GM13976 (cell line): Measurements from ENCODE around the gene BRINP3.

Source experiments
- DNase-seq: peaks from one replicate; pipeline ENCODE4 v3.0.0; 2012; ENCODE audit warnings: low spot score
- in situ Hi-C: fragments of 300-500 bp; cut with MboI; formaldehyde crosslinking; loops from one replicate; pipeline ENCODE4 v1.12.0; 2022; ENCODE audit warnings: low sequenced_read_pairs, mixed read lengths, inconsistent platforms; ENCODE audit not compliant: unreplicated experiment
- TF ChIP-seq, protein P1 (sequence below): IDR thresholded peaks from 2 replicates; pipeline ENCODE4 v1.5.1; 2012; ENCODE audit warnings: borderline replicate concordance, mild to moderate bottlenecking; ENCODE audit not compliant: insufficient read depth; ENCODE audit errors: extremely low read depth, missing control alignments, control extremely low read depth

Gene BRINP3

DNA sequence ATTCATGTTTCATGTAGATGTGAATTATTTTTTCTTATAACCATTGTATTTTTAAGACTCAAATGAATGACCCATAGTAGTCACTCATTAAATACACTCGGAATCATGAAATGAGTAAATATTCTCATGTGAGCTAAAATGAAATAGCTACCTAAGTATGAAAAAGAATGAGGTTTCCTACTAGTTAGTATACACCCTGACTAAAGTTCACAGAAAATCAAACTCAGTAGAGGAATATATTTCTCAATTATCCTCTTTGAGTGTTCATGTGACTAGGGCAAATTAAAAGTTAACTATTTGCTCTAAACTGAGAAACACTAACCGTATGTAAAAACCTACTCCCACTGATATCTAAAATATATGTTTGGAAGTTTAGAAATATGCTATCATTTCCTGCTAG is 187.8 kb downstream of the BRINP3 start:
- in situ Hi-C loops = no loop called here
- TF ChIP-seq, protein P1, sequence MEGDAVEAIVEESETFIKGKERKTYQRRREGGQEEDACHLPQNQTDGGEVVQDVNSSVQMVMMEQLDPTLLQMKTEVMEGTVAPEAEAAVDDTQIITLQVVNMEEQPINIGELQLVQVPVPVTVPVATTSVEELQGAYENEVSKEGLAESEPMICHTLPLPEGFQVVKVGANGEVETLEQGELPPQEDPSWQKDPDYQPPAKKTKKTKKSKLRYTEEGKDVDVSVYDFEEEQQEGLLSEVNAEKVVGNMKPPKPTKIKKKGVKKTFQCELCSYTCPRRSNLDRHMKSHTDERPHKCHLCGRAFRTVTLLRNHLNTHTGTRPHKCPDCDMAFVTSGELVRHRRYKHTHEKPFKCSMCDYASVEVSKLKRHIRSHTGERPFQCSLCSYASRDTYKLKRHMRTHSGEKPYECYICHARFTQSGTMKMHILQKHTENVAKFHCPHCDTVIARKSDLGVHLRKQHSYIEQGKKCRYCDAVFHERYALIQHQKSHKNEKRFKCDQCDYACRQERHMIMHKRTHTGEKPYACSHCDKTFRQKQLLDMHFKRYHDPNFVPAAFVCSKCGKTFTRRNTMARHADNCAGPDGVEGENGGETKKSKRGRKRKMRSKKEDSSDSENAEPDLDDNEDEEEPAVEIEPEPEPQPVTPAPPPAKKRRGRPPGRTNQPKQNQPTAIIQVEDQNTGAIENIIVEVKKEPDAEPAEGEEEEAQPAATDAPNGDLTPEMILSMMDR = no peak
- no peak for DNase-seq

DNA sequence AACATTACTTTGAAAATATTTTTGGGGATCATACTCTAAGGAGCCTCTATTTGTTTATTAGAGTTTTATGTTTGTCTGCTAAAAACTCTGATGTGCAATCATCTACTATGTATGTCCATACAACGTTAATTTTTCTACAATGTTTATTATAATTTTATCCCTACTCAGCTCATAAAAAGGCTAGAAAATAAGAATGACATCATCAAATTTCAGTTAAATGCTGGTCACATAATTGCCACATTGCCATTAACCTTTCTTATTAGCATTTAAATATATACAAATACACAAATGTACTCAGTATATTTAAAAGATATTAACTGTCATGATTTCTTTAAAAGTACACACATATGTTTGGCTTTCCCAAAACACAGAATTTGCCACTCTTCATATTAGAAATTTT is 191.6 kb downstream of the BRINP3 start:
- DNase-seq = no peak
- in situ Hi-C loops = no loop called here
- TF ChIP-seq, protein P1 = no peak

- in situ Hi-C loops = no loop called here
- DNase-seq = no peak
- TF ChIP-seq, protein P1 = no peak
Observed at GRCh38 chr1:190277107-190277506, 200.6 kb downstream of the BRINP3 start.

- in situ Hi-C loops = no loop called here
- TF ChIP-seq, protein P1 = no peak
- DNase-seq = no peak
Observed at GRCh38 chr1:190274721-190275120, 202.9 kb downstream of the BRINP3 start.

- TF ChIP-seq, protein P1 = no peak
- no peak for DNase-seq
- in situ Hi-C loops = no loop called here
Observed at GRCh38 chr1:190273161-190273560, 204.5 kb downstream of the BRINP3 start.

DNA sequence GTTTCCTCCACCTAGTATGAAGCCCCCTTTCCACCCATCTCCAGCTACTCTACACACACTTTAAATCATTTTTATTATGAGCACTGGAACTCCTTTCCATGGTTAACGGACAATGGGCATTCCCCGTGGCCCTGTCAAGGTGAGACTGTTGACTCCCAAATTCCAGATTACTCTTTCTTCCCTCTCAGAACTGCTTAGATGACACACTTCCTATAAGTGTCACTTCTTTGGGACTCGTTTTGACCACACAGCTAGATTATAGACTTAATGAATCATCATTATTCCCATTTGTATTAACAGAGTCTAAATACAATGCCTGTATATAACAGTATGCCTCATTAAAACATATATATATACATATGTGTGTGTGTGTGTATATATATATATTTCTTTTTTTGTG is 215.1 kb downstream of the BRINP3 start:
- TF ChIP-seq, protein P1 = no peak
- no peak for DNase-seq
- in situ Hi-C loops = no loop called here

DNA sequence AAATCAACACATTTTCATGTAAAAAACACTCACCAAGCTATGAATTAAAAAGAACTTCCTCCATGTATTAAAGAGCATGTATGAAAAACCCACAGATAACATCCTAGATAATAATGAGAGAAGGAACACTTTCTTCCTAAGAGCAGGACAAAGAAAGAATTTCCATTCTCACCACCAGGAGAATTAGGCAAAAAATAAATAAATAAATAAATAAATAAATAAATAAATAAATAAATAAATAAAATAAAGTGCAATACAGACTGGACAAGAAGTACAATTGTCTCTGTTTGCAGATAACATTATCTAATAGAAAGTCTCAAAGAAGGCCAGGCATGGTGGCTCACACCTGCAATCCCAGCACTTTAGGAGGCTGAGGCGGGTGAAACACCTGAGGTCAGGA is 218.2 kb downstream of the BRINP3 start:
- in situ Hi-C loops = no loop called here
- TF ChIP-seq, protein P1 = no peak
- no peak for DNase-seq
